HG03521 (cell line): Measurements from ENCODE around the gene TTN.

Source experiments
- ATAC-seq: cut with Tn5 transposase; IDR thresholded peaks from one replicate; pipeline ENCODE4 v1.9.1; 2021; ENCODE audit warnings: mild to moderate bottlenecking, moderate library complexity; ENCODE audit not compliant: unreplicated experiment

The TTN gene

DNA sequence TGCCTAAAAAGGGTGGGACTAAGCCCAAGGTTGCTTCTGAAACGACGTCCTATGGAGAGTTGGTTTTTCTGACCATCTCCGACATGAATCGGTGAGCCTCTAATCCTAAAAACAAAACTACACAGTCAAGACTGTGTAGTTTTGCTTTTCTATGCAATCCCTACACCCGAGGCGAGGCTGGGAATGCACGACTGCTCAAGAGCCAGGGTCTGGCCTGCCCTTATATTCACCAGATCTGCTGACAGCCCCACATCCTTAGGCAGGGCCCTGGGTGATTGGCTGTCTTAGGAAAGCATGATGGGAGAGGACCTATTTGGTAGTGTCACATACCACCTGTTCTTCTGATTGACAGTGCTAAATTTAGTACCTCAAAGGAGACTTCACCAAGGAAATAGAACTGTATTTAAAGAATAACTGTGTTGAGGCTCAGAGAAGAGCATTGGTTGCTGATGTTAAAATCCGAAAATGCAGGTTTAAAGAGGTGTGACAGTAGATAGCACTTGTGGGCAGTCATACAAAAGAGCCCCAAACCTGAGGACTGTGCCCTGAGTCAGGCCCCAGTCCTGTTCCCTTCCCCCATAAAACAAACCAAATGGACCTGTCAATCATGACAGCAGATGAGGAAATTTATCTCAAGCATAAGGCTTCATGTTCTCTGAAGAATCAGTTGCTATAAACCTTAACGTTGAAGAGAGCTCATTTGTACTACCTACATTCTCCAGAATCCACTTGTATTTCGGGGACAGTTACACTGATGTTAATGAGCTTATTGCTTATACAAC is at the start of gene TTN:
Gene TTN (minus strand): TSS at position 197 of the 782 bp plus-strand sequence. CDS start 2,781 bp downstream, outside the sequence.
- ATAC-seq, result no peak

- no peak for ATAC-seq
These were observed 47.9 kb upstream of the TTN start for GRCh38 chr2:178855151-178855550.

- ATAC-seq, result no peak
These were observed 41.1 kb upstream of the TTN start for GRCh38 chr2:178848335-178848734.

DNA sequence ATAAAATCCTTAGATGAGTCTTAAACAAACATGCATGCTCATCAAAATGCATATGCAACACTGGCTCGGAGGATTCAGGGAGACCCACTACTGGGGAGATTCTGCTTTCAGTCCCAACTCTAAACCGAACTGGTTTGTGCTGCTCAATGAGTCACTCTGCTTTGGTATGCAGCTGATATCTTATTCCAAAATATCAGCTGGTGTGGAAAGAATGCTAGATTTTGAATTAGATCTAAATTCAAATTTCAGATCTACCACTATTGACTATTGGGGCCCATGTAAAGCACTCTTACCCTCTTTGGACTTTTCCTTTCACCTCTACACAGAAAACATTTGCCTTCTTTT is 39.2 kb upstream of the TTN start:
- ATAC-seq, result no peak

DNA sequence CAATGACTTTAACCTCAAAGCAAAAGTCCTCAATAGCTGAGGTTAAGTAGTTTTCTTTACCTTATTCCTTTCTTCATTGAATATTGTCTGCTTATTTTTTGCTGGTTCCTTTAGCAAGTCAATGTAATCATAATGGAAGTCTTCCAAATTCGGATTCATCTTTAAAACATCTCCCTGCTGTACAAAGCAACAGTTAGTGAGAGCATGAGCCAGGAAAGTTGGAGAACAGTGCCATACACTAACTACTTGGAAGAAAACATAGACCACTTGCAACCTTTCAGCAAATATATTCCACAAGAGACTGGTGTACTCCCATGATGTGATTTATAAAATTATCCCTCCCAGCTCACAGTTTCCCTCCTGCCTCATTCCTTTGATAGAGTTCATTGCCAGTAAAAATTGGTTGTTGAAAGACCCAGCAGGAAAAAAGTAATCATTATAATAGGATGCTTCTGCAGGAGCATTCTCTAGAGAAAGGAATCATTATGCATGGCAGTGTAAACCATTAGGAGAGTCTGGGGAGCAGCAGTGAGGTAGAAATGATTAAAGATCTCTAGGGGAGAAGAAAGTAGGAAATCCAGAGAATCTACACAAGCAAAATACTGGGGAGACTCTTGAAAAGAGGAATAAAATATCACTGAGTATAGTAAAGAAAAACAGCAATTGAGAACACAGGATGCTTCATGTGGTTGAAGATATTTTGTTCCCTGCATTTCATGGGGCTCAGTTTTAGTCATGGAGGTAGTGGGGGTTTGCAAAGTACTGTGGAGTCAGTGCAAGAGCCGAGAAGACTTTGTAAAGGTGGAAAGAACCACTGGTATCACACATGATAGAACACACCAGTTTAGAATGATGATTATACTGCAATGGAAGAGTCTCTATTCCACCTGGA is 38.6 kb upstream of the TTN start:
- ATAC-seq, result no peak

DNA sequence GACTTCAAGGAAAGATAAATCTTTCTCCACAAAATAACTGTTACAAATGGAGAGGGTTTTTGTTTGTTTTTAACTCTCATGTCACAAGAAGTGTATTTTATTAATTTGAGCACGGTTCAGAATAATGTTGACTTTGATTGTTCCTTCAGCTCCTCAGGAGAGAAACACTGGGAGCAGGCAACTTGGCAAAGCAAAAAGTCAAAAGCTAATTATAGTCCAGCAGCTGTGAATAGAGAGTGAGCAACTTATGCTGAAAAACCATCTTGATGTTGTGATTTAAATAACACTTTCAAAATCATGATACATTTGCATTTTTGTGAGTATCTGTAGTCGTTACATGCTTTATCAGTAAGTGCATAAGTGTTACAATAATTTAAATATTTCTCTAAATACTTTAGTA is 37.5 kb upstream of the TTN start:
- no peak for ATAC-seq

- no peak for ATAC-seq
These were observed 37.0 kb upstream of the TTN start for GRCh38 chr2:178844269-178844668.

DNA sequence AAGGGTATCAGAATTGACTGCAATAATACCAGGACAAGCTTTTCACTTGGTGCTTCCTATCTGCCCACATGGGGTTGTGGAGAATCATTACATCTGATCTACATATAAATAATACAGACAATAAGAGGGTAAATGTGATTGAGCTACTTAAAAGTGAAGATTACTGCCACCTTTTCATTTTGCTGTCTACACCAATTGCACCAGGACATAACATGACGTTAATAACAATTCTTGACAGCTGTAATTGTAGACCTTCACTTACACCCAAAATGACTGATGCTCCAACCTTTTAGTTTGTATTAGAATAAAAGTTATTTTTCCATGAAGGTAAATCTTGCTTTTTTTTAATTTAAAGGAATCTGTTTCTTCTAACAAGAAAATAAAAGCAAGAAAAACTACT is 36.5 kb upstream of the TTN start:
- ATAC-seq, result no peak

DNA sequence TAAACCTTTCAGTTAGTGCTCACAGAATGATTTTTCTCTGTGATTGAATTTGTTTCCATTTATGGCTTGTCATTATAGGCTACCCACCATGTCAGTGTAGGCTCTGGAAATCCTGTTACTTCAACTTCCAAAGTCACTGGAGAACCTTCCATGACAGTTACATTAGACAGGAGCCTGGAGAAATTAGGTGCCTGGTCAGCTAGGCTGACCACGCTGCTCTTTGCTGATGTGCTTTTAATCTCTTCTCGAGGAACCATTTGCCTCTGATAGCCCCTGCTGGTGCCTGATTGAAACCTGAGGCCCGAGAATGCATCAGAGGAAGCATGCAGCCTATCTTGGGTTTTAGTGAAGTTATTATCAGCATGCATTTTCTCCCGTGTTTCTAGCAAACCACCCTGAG is 29.6 kb upstream of the TTN start:
- no peak for ATAC-seq

- ATAC-seq, result no peak
These were observed 26.9 kb upstream of the TTN start for GRCh38 chr2:178834086-178834485.

DNA sequence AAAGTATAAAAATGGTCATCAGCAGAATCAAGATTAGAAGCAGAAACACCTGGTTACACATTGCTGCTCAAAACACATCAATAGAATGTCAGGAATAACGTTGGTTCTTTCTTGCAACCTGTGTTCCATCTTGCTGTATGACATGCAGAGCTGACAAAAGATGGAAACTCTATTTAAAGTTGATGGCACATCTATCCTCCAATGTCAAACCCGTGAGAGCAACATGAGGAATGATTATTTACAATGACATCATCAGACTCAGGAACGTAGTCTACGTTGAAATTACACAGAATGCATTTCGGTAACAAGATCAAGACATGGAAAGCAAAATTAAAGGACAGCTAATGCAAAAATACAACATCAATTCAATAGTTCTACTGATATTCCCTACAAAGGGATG is 26.2 kb upstream of the TTN start:
- no peak for ATAC-seq

DNA sequence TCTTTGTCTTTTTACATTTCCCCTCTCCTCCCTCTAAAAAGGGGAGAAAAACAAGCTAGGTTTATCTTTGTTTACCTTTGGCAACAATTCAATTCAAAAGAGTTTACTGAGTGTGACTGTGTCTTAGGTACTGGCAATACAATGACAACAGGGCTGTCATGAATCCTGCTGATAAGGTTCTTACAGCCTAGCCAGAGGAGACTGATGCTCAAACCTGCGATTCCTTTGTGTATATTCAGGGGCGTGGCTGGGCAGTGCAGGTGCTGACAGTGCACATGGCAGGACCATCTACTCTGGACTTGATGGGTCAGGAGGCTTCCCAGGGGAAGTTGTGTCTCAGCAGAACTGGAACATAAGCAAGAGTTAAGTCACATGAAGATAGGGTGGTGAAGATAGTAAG is 23.2 kb upstream of the TTN start:
- ATAC-seq, result no peak

DNA sequence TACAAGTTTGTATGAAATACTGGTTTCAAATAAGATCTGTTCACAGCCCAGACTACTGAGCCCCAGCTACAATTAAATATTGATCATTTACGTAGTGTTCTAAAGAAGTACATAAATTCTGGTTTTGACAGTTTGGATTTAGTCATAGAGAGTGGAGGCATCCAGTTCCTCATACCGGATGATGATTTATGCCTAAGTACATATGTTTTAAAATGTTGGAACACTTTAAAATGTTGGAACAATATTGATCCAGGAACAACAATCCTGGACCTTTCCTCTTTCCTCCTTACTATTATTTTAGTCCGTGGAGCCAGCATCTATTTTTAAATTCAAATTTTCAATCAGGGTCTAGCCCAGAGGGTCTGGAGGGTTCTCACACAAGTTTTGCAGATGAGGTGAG is 22.8 kb upstream of the TTN start:
- ATAC-seq, result no peak

DNA sequence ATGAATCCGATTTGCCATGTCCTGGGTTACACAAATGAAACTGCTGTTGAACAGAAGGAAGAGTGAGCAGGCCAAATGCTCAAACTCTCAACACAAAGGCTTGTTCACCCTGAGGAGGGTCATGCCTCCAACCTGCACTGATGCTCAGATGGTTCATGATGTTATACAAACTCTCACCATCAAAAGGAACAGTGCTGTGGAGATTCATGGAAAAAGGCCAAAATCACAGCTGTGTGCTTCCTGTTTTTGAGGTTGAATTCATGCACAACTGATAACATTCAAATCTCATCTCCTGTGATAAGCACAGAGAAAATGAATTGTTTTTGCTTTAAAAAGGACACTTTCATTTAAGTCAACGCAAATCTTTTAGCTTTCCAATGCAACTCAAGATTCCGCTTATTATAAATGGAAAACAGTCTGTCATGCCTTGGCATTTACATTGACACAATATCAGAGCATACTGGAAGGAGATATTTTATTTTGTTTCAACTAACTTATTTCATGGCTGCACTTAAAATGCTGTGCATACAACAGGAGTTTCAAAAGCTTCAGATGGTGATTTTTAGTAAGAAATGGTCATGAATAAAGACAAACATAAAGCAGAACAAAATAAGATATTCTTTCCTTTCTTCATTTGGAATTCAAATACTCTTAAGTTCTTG is 22.2 kb upstream of the TTN start:
- ATAC-seq, result no peak

DNA sequence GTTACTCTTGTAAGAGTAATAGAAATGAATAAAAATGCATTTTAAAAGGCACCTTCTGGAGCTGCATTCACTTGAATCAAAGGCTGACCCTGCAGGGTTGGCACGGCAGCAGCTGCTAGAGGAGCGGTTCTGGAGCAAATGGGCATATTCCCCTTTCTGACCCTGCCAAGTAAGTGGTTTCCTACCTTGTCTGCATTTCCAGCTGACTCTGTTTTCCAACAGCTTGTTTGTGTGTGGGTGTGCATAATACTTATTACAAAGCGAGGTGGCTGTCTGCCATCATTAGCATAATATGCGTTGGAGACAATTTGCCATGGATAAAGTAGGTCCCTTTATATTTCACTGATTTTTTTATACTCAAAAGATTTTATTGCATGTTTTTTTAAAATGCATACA is 21.3 kb upstream of the TTN start:
- ATAC-seq, result no peak

GRCh38 chr2:178827739-178828485 is 20.7 kb upstream of the TTN start:
- ATAC-seq, result no peak

DNA sequence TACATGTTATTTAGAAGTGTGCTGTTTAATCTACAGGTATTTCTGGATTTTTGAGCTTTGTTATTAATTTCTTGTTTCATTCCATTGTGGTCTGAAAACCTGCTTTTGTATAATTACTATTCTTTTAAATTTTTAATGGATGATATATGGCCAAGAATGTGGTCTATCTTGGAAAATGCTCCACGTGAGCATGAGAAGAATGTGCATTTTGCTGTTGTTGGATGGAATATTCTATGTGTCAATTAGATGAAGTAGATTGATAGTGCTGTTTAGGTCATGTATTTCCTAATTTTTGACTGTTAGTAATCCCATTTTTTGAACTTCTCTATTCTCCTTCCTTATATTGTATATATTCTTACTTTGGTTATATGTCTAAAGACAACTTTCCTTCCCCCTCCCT is 19.9 kb upstream of the TTN start:
- no peak for ATAC-seq

DNA sequence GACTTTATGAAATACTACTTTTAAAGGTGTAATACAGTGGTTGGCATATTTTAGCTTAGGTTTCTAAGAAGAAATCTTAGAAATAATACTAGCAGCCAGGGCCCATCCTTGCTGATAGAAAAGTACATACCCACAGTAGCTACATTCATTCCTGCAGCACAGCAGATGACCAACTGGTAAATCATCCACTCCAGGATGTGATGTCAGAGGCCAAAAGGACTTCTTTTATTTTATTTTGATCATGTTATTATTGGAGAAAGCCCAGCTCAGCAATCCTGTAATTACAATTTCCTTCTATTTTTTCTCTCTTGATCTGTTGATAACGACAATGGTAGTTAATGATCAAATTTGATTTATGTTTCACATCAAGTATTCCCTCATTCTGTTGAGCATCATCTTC is 18.0 kb upstream of the TTN start:
- no peak for ATAC-seq

GRCh38 chr2:178824181-178824580 is 17.0 kb upstream of the TTN start:
- no peak for ATAC-seq

GRCh38 chr2:178819992-178820391 is 12.8 kb upstream of the TTN start:
- ATAC-seq, result no peak
